HG03571 (cell line): ENCODE data around the gene DDX3X.
"Not testable (repeated sequence)": the region's sequence is repeated elsewhere in the genome, so short reads cannot be mapped to it uniquely, and the experiment has no call there.

Experiments used
- ATAC-seq: cut with Tn5 transposase; IDR thresholded peaks from one replicate; pipeline ENCODE4 v1.9.1; 2021; ENCODE audit not compliant: unreplicated experiment

The DDX3X gene

GRCh38 chrX:41369152-41369551 is 35.2 kb downstream of the DDX3X start:
- no peak for ATAC-seq

- not testable (repeated sequence) for ATAC-seq
Measured at GRCh38 chrX:41371575-41371974, 37.6 kb downstream of the DDX3X start.

GRCh38 chrX:41373989-41374606 is 40.1 kb downstream of the DDX3X start:
- no peak for ATAC-seq

- ATAC-seq: no peak
Measured at GRCh38 chrX:41377624-41378023, 43.7 kb downstream of the DDX3X start.

GRCh38 chrX:41381685-41382084 is 47.7 kb downstream of the DDX3X start:
- ATAC-seq: no peak

- ATAC-seq: no peak
Measured at GRCh38 chrX:41382714-41383645, 49.0 kb downstream of the DDX3X start.

- no peak for ATAC-seq
Measured at GRCh38 chrX:41384051-41384705, 50.2 kb downstream of the DDX3X start.

GRCh38 chrX:41386222-41386990 is 52.4 kb downstream of the DDX3X start:
- no peak for ATAC-seq

- no peak for ATAC-seq
Measured at GRCh38 chrX:41388543-41388942, 54.6 kb downstream of the DDX3X start.

- no peak for ATAC-seq
Measured at GRCh38 chrX:41389311-41389888, 55.4 kb downstream of the DDX3X start.

- not testable (repeated sequence) for ATAC-seq
Measured at GRCh38 chrX:41390576-41390975, 56.6 kb downstream of the DDX3X start.

- ATAC-seq: no peak
Measured at GRCh38 chrX:41391606-41392005, 57.6 kb downstream of the DDX3X start.

- no peak for ATAC-seq
Measured at GRCh38 chrX:41394293-41394692, 60.3 kb downstream of the DDX3X start.

GRCh38 chrX:41397219-41397618 is 63.3 kb downstream of the DDX3X start:
- no peak for ATAC-seq

GRCh38 chrX:41397768-41398167 is 63.8 kb downstream of the DDX3X start:
- no peak for ATAC-seq

GRCh38 chrX:41402556-41402955 is 68.6 kb downstream of the DDX3X start:
- not testable (repeated sequence) for ATAC-seq

- ATAC-seq: no peak
Measured at GRCh38 chrX:41405551-41405950, 71.6 kb downstream of the DDX3X start.

GRCh38 chrX:41406201-41406600 is 72.2 kb downstream of the DDX3X start:
- ATAC-seq: no peak

- no peak for ATAC-seq
Measured at GRCh38 chrX:41407816-41408215, 73.9 kb downstream of the DDX3X start.

GRCh38 chrX:41408576-41408975 is 74.6 kb downstream of the DDX3X start:
- no peak for ATAC-seq

GRCh38 chrX:41409006-41409405 is 75.0 kb downstream of the DDX3X start:
- ATAC-seq: no peak
